Nephron progenitor cell (in vitro differentiated cells): Measurements from ENCODE around the gene TTLL11.

ENCODE experiments used
- DNase-seq: peaks from one replicate; pipeline ENCODE4 v3.0.0; 2021
- H3K27ac Mint-ChIP-seq: 2 replicates; pipeline ENCODE4 v1.8.0; 2021; ENCODE audit warnings: mild to moderate bottlenecking, moderate library complexity, mixed read lengths
- H3K27me3 Mint-ChIP-seq: 2 replicates; pipeline ENCODE4 v1.8.0; 2021; ENCODE audit warnings: mild to moderate bottlenecking, low read depth, mixed read lengths; ENCODE audit not compliant: poor library complexity
- H3K36me3 Mint-ChIP-seq: 2 replicates; pipeline ENCODE4 v1.8.0; 2021; ENCODE audit warnings: low read depth, mixed read lengths
- H3K4me1 Mint-ChIP-seq: 2 replicates; pipeline ENCODE4 v1.8.0; 2021; ENCODE audit warnings: mixed read lengths
- H3K4me3 Mint-ChIP-seq: 2 replicates; pipeline ENCODE4 v1.8.0; 2021; ENCODE audit warnings: mild to moderate bottlenecking, moderate library complexity, mixed read lengths
- H3K9me3 Mint-ChIP-seq: 2 replicates; pipeline ENCODE4 v1.8.0; 2021; ENCODE audit warnings: mild to moderate bottlenecking, moderate library complexity, mixed read lengths
- TF ChIP-seq, protein P1 (sequence below): fragments of 200-600 bp; sonication (generic); IDR thresholded peaks from 2 replicates; pipeline ENCODE4 v1.5.0; 2021; ENCODE audit warnings: antibody characterized with exemption

TTLL11 gene

DNA sequence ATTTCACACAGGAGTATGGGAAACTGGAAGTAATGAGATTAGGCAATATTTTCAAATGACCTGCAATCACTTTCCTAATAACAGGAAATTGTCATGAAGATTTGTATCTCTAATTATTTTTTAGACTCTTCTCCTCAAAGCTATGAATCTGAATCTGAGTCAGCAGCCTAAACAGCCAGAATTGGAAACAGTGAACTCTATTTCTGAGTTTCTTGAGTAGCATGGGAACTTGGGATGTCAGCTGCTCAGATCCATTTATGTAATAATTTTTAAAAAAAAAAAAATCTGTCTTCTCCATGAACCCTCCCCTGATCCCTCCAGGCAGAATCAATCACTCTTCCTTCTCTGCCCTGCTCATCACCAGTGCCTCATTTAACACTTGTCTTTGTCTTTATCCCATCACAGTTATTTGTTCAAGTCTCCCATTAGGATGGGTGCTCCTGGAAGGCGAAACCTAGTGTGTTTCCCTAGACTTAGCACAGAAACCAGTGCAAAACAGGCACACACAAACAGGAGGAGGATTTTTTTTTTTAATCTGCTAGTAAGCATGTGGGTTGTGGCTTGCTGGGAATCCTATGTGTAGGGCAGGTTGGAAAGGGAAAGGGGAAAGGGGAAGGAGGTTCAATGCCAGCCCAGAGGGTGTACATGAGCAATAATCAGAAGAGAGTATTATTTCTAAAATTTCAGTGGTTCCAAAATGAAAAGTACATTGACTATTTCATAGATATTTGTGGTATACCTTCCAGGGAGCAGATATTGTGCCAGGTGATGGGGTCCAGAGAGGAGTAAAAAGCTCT, 186.8 kb downstream of the TTLL11 start:
- TF ChIP-seq, protein P1, sequence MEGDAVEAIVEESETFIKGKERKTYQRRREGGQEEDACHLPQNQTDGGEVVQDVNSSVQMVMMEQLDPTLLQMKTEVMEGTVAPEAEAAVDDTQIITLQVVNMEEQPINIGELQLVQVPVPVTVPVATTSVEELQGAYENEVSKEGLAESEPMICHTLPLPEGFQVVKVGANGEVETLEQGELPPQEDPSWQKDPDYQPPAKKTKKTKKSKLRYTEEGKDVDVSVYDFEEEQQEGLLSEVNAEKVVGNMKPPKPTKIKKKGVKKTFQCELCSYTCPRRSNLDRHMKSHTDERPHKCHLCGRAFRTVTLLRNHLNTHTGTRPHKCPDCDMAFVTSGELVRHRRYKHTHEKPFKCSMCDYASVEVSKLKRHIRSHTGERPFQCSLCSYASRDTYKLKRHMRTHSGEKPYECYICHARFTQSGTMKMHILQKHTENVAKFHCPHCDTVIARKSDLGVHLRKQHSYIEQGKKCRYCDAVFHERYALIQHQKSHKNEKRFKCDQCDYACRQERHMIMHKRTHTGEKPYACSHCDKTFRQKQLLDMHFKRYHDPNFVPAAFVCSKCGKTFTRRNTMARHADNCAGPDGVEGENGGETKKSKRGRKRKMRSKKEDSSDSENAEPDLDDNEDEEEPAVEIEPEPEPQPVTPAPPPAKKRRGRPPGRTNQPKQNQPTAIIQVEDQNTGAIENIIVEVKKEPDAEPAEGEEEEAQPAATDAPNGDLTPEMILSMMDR: no peak
- H3K27ac Mint-ChIP-seq: no peak overlapping the region

DNA sequence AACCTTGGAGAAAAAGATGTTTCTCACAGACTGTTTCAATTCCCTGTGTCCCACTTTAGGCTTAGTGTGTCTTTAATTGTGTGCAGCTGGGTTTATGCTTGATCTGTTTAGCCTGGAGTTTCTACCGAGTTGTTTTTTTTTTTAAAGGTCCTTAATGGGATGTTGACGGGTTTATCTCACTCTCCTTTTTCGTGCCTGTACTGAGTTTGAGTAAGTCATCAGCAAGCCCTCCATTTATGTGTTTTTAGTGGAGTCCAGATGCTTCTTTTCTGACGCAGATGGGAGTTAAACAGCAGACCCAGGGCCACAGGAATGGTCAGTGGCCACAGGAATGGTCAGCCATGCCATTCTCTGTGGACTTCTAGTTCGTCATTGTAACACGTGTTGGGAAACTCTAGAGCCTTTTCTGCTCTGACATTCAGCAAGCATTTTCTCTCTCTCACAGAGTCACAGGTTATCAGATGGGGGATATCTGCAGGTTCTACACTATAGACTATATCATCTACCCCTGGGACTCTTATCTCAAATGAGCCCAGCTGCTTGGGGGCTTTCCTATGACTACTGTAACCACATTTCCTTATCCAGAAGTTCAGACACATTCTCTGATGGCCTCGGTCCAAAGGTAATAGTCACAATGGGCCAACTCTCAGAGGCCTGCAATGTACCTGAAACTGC, 190.5 kb downstream of the TTLL11 start:
- no peak for DNase-seq
- Mint-ChIP-seq H3K9me3 (peaks cover 20% of the 10 kb centered on the region), H3K27me3 (peaks cover 13% of the 10 kb centered on the region), H3K27ac (peak overlapping the region; percentile 57), H3K36me3 (peaks cover 7% of the 10 kb centered on the region), H3K4me1 (peaks cover 11% of the 10 kb centered on the region), H3K4me3 (no peak overlapping the region)
- TF ChIP-seq, protein P1: no peak

More for the DNA sequence above, 186.8 kb downstream of the TTLL11 start:
- peaks cover 10% of the 10 kb centered on the region for H3K27me3 Mint-ChIP-seq
- H3K9me3 Mint-ChIP-seq: peaks cover 4% of the 10 kb centered on the region
- no peak for DNase-seq
- H3K36me3 Mint-ChIP-seq: no peaks in the 10 kb centered on the region
- H3K4me3 Mint-ChIP-seq: no peak overlapping the region
- H3K4me1 Mint-ChIP-seq: no peaks in the 10 kb centered on the region

DNA sequence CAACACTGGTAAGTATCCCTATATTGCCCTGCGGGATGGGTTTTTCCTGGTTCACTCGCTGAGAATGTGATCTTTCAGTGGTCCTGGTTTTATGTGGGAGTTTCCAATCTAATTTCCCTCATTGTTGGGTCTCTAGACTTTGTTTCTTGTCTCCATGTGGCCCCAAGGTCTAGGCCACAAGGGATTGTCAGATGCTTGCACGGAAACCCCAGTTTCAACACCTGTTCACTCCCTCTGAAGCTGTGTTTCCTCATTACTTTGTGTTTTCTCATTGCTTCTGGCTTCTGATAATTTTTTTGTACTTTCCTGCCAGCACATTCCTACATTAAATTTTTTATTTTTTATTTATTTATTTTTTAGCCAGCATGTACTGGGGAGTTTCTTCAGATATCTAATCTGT, 191.5 kb downstream of the TTLL11 start:
- TF ChIP-seq, protein P1: no peak
- DNase-seq: no peak
- H3K36me3 Mint-ChIP-seq: peaks cover 7% of the 10 kb centered on the region
- H3K9me3 Mint-ChIP-seq: peaks cover 20% of the 10 kb centered on the region
- no peak overlapping the region for H3K27ac Mint-ChIP-seq
- H3K4me1 Mint-ChIP-seq: peaks cover 17% of the 10 kb centered on the region
- H3K4me3 Mint-ChIP-seq: no peak overlapping the region
- peaks cover 14% of the 10 kb centered on the region for H3K27me3 Mint-ChIP-seq

DNA sequence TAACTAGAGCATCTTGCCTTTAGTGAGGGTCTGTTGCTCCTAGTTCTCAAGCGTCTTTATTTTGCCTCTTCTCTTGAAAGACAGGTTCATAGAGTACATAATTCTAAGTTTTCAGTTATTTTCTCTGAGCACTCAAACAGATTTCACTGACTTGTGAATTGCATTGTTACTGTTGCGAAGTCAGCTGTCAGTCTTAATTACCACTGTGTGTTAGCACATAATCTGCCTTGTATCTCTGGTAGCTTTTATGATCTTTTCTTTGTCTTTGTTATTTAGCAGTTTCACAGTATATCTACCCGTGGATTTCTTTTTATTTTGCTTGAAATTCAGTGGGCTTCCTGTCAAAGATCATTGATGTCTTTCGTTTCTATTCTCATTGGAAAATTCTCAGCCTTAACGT, 192.9 kb downstream of the TTLL11 start:
- DNase-seq: no peak
- no peak overlapping the region for H3K4me3 Mint-ChIP-seq
- peaks cover 14% of the 10 kb centered on the region for H3K27me3 Mint-ChIP-seq
- H3K36me3 Mint-ChIP-seq: peaks cover 7% of the 10 kb centered on the region
- peaks cover 17% of the 10 kb centered on the region for H3K4me1 Mint-ChIP-seq
- H3K9me3 Mint-ChIP-seq: peaks cover 20% of the 10 kb centered on the region
- TF ChIP-seq, protein P1: no peak
- H3K27ac Mint-ChIP-seq: no peak overlapping the region

DNA sequence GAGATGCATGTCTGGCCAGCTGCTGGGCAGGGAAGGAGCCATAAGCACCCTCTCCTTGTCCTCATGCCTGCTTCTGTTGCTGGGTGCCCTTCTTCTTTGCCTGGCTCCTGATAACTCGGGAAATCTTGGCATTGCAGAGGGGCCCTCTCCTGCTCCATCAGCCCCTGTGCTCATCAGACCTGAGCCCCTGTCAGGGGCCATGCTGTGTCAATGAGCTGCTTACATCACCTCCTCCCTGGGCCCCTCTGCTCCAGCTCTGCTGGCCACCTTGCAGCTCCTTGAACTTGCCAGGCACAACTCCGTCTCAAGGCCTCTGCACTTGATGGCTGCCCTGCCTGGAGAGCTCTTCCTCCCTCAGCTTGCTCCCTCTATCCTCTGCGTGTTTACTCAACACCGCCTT, 194.3 kb downstream of the TTLL11 start:
- no peak overlapping the region for H3K27ac Mint-ChIP-seq
- no peak overlapping the region for H3K4me3 Mint-ChIP-seq
- H3K9me3 Mint-ChIP-seq: peaks cover 20% of the 10 kb centered on the region
- TF ChIP-seq, protein P1: no peak
- peaks cover 17% of the 10 kb centered on the region for H3K27me3 Mint-ChIP-seq
- no peak for DNase-seq
- H3K4me1 Mint-ChIP-seq: peaks cover 17% of the 10 kb centered on the region
- peaks cover 7% of the 10 kb centered on the region for H3K36me3 Mint-ChIP-seq
